SK-N-SH treated with all-trans-retinoic acid at 6 μM for 48 hours (cell line): ENCODE measurements around the gene ZC3H13.

ENCODE experiments used
- RARB ChIP-seq: fragments of 250-450 bp; sonication (Bioruptor Pico); IDR thresholded peaks from 2 replicates; pipeline ENCODE4 v1.8.0; 2021; ENCODE audit warnings: mild to moderate bottlenecking, moderate library complexity
- TOX ChIP-seq: fragments of 250-450 bp; sonication (Bioruptor Pico); IDR thresholded peaks from 2 replicates; pipeline ENCODE4 v1.8.0; 2021; ENCODE audit warnings: mild to moderate bottlenecking, moderate library complexity, borderline replicate concordance
- ZFP3 ChIP-seq: fragments of 250-450 bp; sonication (Bioruptor Pico); IDR thresholded peaks from 2 replicates; pipeline ENCODE4 v1.5.0; 2020; ENCODE audit warnings: mild to moderate bottlenecking, moderate library complexity

DNA sequence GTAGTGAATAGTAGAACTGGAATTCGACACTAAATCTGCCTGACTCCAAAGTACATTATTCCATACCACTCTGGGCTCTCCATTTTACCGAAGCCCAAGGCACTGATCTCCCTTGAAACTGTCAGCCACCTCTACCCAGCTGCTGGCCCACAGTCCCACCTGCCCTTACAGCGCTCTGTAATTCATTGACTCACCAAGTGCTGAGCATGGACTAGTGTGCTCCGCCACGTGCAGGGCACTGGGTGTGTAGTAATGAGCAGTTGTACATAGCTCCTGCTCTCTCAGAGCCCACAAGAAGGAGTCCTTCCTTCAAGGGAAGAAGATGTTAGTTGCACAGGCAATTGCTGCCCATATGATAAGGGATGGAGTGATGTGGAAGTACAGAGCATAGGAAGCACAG is 124.4 kb downstream of the ZC3H13 start:
- no peak for TF ChIP-seq TOX (CRISPR knock-in tag)
- no peak for TF ChIP-seq RARB
- no peak for TF ChIP-seq ZFP3 (CRISPR knock-in tag)
